Endothelial cell of umbilical vein (primary cell): ENCODE results near the gene ENTREP1. TPM values are rescaled to one million over a fixed set of nuclear protein-coding genes. Genes with fewer than 3 reads are reported as not detected.

Experiments
- BruUV-seq: library from RNA; stranded (reverse); fragments of 400-500 nt; replicated peaks from 2 replicates; lab custom pipeline; 2021; lab: Mats Ljungman, UMichigan
- CTCF ChIA-PET: fragments of 300-600, 350-600 bp; sonication (Branson Sonifier 250); formaldehyde crosslinking; loops from one replicate; lab custom pipeline; 2021; ENCODE audit warnings: antibody characterized with exemption, inconsistent platforms; lab: Charles Lee
- POLR2A ChIA-PET: fragments of 300-600, 350-600 bp; sonication (Branson Sonifier 250); formaldehyde crosslinking; loops from one replicate; lab custom pipeline; 2021; ENCODE audit warnings: antibody characterized with exemption, inconsistent platforms; lab: Charles Lee
- DNase-seq: peaks from one replicate; pipeline ENCODE4 v3.0.0-alpha.2; 2011; ENCODE audit warnings: low read depth, low spot score
- FAIRE-seq: peaks from 2 replicates; lab custom pipeline; 2011; peaks lifted over from hg19 to GRCh38; lab: Jason Lieb, UNC
- H2AFZ ChIP-seq: 2 replicates; pipeline ENCODE4 v1.6.0; 2012; ENCODE audit warnings: low read depth, low read length, control low read depth, inconsistent platforms
- H3K27ac ChIP-seq: 2 replicates; pipeline ENCODE4 v1.5.1; 2011; ENCODE audit warnings: low read depth, mild to moderate bottlenecking, control low read depth, low read length, moderate library complexity; ENCODE audit not compliant: insufficient read depth
- H3K27me3 ChIP-seq, 2 experiments: 2 replicates each; pipeline versions ENCODE4 v1.6.0 to v1.6.1; 2011; ENCODE audit warnings: low read length in 2 of 2, mixed read lengths in 1 of 2; ENCODE audit not compliant: control insufficient read depth in 2 of 2, insufficient read depth in 2 of 2
- H3K36me3 ChIP-seq, 2 experiments: 2 replicates in 1 of 2; 3 replicates in 1 of 2; pipeline ENCODE4 v1.5.1; 2011; ENCODE audit warnings: low read length in 2 of 2, mild to moderate bottlenecking in 1 of 2, moderate library complexity in 1 of 2; ENCODE audit not compliant: control insufficient read depth in 2 of 2, insufficient read depth in 2 of 2; ENCODE audit errors: extremely low read depth in 1 of 2
- H3K4me1 ChIP-seq: 3 replicates; pipeline ENCODE4 v1.5.1; 2011; ENCODE audit warnings: mild to moderate bottlenecking, low read length; ENCODE audit not compliant: control insufficient read depth, insufficient read depth; ENCODE audit errors: extremely low read depth
- H3K4me2 ChIP-seq: 2 replicates; pipeline ENCODE4 v1.6.1; 2011; ENCODE audit warnings: low read length, control low read depth, mixed read lengths; ENCODE audit not compliant: insufficient read depth
- H3K4me3 ChIP-seq, 3 experiments: fragments of 200-600 bp in 1 of 3; sonication (generic), shearing (Covaris generic) in 1 of 3; replicated peaks in 1 of 3; 2 replicates each; pipeline ENCODE4 v1.5.1; 2011 to 2016; ENCODE audit warnings: control low read depth in 3 of 3, low read length in 3 of 3, mild to moderate bottlenecking in 2 of 3, inconsistent platforms in 1 of 3, low read depth in 1 of 3, moderate library complexity in 1 of 3; ENCODE audit not compliant: insufficient read depth in 1 of 3
- H3K79me2 ChIP-seq: 2 replicates; pipeline ENCODE4 v1.6.0; 2012; ENCODE audit warnings: low read length, inconsistent platforms; ENCODE audit not compliant: control insufficient read depth, insufficient read depth
- H3K9ac ChIP-seq: replicated peaks from 2 replicates; pipeline ENCODE3; 2011; ENCODE audit warnings: low read length, control low read depth; ENCODE audit not compliant: insufficient read depth; ENCODE audit errors: extremely low read depth
- H3K9me1 ChIP-seq: replicated peaks from 3 replicates; pipeline ENCODE4 v1.6.0; 2011; ENCODE audit warnings: mild to moderate bottlenecking, low read length; ENCODE audit not compliant: control insufficient read depth, insufficient read depth; ENCODE audit errors: extremely low read depth
- H3K9me3 ChIP-seq: replicated peaks from 2 replicates; pipeline ENCODE4 v1.5.1; 2012; ENCODE audit warnings: low read length, inconsistent platforms; ENCODE audit not compliant: control insufficient read depth, insufficient read depth
- H4K20me1 ChIP-seq: replicated peaks from 2 replicates; pipeline ENCODE3; 2011; ENCODE audit warnings: mild to moderate bottlenecking, low read length; ENCODE audit not compliant: control insufficient read depth, insufficient read depth; ENCODE audit errors: extremely low read depth
- EZH2 ChIP-seq: IDR thresholded peaks from 2 replicates; pipeline ENCODE4 v1.6.1; 2012; ENCODE audit warnings: borderline replicate concordance, low read depth, mild to moderate bottlenecking, moderate library complexity, low read length, inconsistent platforms; ENCODE audit not compliant: severe bottlenecking
- FOS ChIP-seq: IDR thresholded peaks from 2 replicates; pipeline ENCODE4 v1.6.1; 2011; ENCODE audit warnings: mild to moderate bottlenecking, low read length, moderate library complexity, borderline replicate concordance; ENCODE audit not compliant: insufficient read depth
- GATA2 ChIP-seq: IDR thresholded peaks from 2 replicates; pipeline ENCODE4 v1.7.0; 2011; ENCODE audit warnings: low read depth, mild to moderate bottlenecking, moderate library complexity, mixed read lengths, low read length; ENCODE audit not compliant: insufficient read length, insufficient read depth
- JUN ChIP-seq: IDR thresholded peaks from 2 replicates; pipeline ENCODE4 v1.6.1; 2011; ENCODE audit warnings: borderline replicate concordance, low read depth; ENCODE audit not compliant: insufficient read length, insufficient read depth
- MYC ChIP-seq: IDR thresholded peaks from one replicate; pipeline ENCODE4 v1.6.1; 2011; ENCODE audit warnings: mild to moderate bottlenecking, low read depth, low read length
- POLR2A ChIP-seq: IDR thresholded peaks from 2 replicates; pipeline ENCODE4 v1.6.1; 2012; ENCODE audit warnings: low read depth, mild to moderate bottlenecking, control low read depth, low read length
- POLR2AphosphoS5 ChIP-seq: IDR thresholded peaks from 2 replicates; pipeline ENCODE4 v1.6.1; 2012; ENCODE audit warnings: low read depth, mild to moderate bottlenecking, control low read depth, low read length, moderate library complexity; ENCODE audit not compliant: insufficient read depth
- dilution Hi-C: fragments of 300-500 bp; cut with MboI; formaldehyde crosslinking; loops from one replicate; pipeline ENCODE4 v1.15.0; 2019; ENCODE audit warnings: low sequenced_read_pairs; ENCODE audit not compliant: extremely low pct_ligation_motif_present
- intact Hi-C: fragments of 100-400 bp; cut with micrococcal nuclease; formaldehyde crosslinking; loops from one replicate; pipeline ENCODE4 v1.10.0; 2022
- polyA plus RNA-seq, 4 experiments: library from polyadenylated mRNA; depleted of rRNA in 3 of 4; stranded (reverse) in 3 of 4; unstranded in 1 of 4; fragments of >200 nt; gene quantifications; 2 replicates each; pipeline versions ENCODE4 v1.2.1 to v1.2.3, GENCODE V29; 2011 to 2012; ENCODE audit warnings: missing spikeins in 1 of 4
- total RNA-seq: library from RNA; stranded (reverse); gene quantifications from 2 replicates; pipeline ENCODE4 v1.2.3, GENCODE V29; 2021
- TF ChIP-seq, protein P1 (sequence below), 2 donors: IDR thresholded peaks; 1 replicate in 1 of 2; 2 replicates in 1 of 2; pipeline ENCODE4 v1.5.1; 2011; ENCODE audit warnings: low read length in 2 of 2, mild to moderate bottlenecking in 2 of 2, moderate library complexity in 2 of 2, control low read depth in 1 of 2, inconsistent platforms in 1 of 2, low read depth in 1 of 2; ENCODE audit not compliant: insufficient read depth in 1 of 2; ENCODE audit errors: extremely low read depth in 1 of 2
- TF ChIP-seq, protein P2 (sequence below): IDR thresholded peaks from 2 replicates; pipeline ENCODE4 v1.6.1; 2011; ENCODE audit not compliant: insufficient read depth, insufficient read length

ENTREP1 gene
- total and polyA plus RNA-seq, 2 donors (not counting 3 experiments of a cell fraction or from before 2014, with no cell fraction given): 7.1 to 13.5 TPM

- no peaks in the 10 kb centered on the region for H3K79me2 ChIP-seq
- H3K4me2 ChIP-seq: no peak overlapping the region
- no peaks in the 10 kb centered on the region for H3K27me3 ChIP-seq
- H4K20me1 ChIP-seq: no peaks in the 10 kb centered on the region
- H3K4me3 ChIP-seq: no peak overlapping the region
- H3K36me3 ChIP-seq: peaks cover 0 to 2% of the 10 kb centered on the region in 2 experiments
- ChIA-PET CTCF (no interaction called here), POLR2A (no interaction called here)
- H3K9me1 ChIP-seq: no peaks in the 10 kb centered on the region
- no peak overlapping the region for H3K9ac ChIP-seq
- BruUV-seq: no TSS peak
- dilution Hi-C loops (no loop called here), intact Hi-C loops (no loop called here)
- H2AFZ ChIP-seq: no peak overlapping the region
- TF ChIP-seq POLR2A (no peak), POLR2AphosphoS5 (no peak), MYC (no peak), FOS (no peak), GATA2 (no peak), JUN (no peak), EZH2 (no peak)
- TF ChIP-seq, protein P1, sequence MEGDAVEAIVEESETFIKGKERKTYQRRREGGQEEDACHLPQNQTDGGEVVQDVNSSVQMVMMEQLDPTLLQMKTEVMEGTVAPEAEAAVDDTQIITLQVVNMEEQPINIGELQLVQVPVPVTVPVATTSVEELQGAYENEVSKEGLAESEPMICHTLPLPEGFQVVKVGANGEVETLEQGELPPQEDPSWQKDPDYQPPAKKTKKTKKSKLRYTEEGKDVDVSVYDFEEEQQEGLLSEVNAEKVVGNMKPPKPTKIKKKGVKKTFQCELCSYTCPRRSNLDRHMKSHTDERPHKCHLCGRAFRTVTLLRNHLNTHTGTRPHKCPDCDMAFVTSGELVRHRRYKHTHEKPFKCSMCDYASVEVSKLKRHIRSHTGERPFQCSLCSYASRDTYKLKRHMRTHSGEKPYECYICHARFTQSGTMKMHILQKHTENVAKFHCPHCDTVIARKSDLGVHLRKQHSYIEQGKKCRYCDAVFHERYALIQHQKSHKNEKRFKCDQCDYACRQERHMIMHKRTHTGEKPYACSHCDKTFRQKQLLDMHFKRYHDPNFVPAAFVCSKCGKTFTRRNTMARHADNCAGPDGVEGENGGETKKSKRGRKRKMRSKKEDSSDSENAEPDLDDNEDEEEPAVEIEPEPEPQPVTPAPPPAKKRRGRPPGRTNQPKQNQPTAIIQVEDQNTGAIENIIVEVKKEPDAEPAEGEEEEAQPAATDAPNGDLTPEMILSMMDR (IDR thresholded peaks at IDR 0.05; ENCODE audit: extremely low read depth in 1 of 2, insufficient read depth in 1 of 2, low read depth in 1 of 2, low read length in 2 of 2): no peak
- TF ChIP-seq, protein P2, sequence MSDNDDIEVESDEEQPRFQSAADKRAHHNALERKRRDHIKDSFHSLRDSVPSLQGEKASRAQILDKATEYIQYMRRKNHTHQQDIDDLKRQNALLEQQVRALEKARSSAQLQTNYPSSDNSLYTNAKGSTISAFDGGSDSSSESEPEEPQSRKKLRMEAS: no peak
- FAIRE-seq (no peak), DNase-seq (no peak)
- H3K4me1 ChIP-seq: no peaks in the 10 kb centered on the region
- H3K27ac ChIP-seq: no peak overlapping the region
- no peaks in the 10 kb centered on the region for H3K9me3 ChIP-seq
Measured at GRCh38 chr9:69431203-69431602, 106.2 kb downstream of the ENTREP1 start.
